ENCODE measurements around the gene CFAP20DC.

The CFAP20DC gene

GRCh38 chr3:58800032-58800431 lies 249.8 kb downstream of the CFAP20DC start:
- no peak for DNase-seq (ENCODE audit: low read depth)

DNA sequence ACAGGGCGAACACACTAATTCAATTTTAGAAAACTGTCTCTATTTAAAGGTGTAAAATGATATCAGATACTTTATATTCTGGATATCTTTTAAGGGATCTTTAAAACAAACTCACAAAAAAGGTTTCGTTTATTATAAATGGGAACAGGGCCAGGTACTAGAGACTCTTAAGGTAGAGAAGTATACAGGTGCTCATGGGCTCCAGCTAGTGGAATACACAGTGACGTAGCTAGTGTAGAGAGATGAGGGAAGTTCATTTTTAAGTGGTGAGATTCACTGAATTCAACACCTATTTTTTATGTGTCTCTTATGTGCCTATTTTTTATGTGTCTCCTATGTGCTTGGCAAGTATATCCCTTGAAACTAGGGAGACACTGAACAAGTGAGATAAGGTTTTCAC lies 250.6 kb downstream of the CFAP20DC start:
- no peak for DNase-seq (ENCODE audit: low read depth)

DNA sequence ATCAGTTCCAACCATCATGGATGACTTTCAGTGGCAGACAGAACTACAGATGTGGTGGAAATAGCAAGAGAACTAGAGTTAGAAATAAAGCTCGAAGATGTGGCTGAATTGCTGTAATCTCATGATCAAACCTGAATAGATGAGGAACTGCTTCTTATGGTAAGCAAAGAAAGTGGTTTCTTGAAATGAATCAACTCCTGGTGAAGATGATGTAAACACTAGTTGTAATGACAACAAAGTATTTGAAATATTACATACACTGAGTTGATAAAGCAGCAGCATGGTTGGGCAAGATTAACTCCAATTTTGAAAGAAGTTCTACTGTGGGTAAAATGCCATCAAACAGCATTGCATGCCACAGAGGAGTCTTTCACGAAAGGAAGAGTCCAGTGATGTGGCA lies 251.5 kb downstream of the CFAP20DC start:
- no peak for DNase-seq (ENCODE audit: low read depth)

- no peak for DNase-seq (ENCODE audit: low read depth)
These were observed 255.1 kb downstream of the CFAP20DC start for GRCh38 chr3:58794750-58795149.

DNA sequence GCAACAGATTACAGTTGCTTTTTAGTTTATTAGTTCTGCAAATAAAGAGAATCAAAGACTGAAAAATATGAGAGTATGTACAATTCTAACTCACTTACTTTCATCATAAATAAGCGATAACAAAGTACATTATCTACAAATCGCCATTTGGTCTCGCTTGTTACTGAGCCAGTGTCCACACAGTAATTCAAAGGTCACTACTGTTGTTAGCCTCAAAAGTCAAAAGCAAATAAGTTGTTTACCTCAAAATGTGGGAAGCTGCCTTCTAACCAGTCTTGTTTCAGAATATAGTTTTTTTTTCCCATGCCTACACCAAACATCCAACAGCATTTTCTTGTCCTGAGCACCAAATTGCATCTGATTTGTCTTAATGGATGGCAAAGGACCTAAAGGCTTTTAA lies 255.9 kb downstream of the CFAP20DC start:
- DNase-seq (ENCODE audit: low read depth), result no peak

DNA sequence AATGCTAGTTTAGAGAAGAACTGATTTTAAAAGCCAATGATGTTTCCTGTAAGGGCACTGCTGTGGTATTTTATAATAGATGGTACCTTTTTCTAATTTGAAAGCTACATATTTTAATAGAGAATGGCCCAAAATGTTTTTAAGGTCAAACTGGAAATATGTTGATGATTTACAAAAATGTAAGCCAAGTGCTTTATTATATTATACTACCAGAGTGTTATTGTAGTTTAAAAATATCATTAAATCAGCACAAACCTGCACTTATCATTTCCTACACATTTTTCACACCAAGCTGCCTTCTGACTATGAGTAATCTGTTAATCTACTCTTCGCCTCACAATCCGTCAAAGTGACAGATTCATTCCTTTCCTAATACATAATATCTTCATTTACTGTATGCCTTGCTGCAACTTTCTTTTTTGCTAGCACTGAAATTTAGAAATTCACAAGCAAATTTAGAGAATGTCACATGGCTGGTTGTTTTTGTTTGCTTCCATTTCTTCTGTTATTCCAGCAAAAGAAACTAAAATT lies 256.8 kb downstream of the CFAP20DC start:
- DNase-seq (ENCODE audit: low read depth), result peak; percentile 16

GRCh38 chr3:58789385-58789784 lies 260.4 kb downstream of the CFAP20DC start:
- DNase-seq (ENCODE audit: low read depth), result no peak

GRCh38 chr3:58784888-58785287 lies 264.9 kb downstream of the CFAP20DC start:
- DNase-seq (ENCODE audit: low read depth), result no peak

DNA sequence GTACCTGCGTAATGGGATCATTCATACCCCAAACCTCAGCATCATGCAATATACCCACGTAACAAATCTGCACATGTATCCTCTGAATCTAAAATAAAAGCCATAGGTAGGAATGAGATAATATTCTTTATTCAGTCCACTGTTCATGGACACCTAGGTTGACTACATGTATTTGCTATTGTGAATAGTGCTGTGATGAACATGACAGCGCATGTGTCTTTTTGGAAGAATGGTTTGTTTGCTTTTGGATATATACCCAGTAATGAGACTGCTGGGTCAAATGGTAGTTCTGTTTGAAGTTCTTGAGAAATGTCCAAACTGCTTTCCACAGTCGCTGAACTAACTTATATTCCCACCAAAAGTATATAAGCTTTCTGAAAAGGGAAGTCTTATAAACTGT lies 265.4 kb downstream of the CFAP20DC start:
- DNase-seq (ENCODE audit: low read depth), result no peak

DNA sequence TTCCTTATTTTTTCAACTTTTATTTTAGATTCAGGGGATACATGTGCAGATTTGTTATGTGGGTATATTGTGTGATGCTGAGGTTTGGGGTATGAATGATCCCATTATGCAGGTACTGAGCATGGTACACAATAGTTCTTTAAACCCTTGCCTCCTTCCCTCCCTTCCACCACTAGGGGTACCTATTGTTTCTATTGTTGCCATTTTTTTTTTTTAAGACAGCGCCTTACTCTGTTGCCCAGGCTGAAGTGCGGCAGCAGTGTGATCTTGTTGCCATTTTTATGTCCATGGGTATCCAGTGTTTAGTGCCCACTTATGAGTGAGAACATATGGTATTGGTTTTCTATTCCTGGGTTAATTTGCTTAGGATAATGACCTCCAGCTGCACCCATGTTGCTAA lies 266.0 kb downstream of the CFAP20DC start:
- no peak for DNase-seq (ENCODE audit: low read depth)

DNA sequence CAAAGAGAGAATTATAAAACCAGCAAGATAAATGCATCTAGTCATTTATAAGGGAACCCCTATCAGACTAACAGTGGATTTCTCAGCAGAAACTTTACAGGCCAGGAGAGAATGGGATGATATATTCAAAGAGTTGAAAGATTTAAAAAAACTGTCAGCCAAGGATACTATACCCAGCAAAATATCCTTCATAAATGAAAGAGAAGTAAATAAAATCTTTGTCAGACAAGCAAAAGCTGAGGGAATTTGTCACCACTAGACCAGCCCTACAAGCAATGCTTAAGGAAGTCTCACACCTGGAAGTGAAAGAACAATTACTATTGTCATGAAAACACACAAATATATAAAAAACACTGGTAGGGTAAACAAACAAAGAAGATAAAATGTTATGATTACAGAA lies 269.9 kb downstream of the CFAP20DC start:
- DNase-seq (ENCODE audit: low read depth), result no peak

DNA sequence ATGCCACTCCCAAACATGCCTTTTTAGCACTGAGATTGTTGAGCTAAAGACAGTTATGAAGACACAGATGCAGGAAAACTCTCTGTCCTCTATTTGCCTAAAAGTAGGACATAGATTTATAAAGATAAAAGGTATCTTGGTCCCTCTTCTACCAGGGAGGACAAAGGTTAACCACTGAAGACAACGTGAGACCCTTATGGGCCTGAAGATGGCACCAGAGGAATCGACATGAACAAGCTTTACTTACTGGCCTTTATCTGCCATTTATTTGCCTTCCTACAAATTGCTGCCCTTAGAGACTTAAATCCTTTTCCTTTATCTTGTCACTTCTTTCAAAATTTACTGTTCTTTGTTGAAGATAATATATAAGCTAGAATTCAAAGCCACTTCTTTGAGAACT lies 273.6 kb downstream of the CFAP20DC start:
- no peak for DNase-seq (ENCODE audit: low read depth)

- DNase-seq (ENCODE audit: low read depth), result no peak
These were observed 277.4 kb downstream of the CFAP20DC start for GRCh38 chr3:58772462-58772861.

DNA sequence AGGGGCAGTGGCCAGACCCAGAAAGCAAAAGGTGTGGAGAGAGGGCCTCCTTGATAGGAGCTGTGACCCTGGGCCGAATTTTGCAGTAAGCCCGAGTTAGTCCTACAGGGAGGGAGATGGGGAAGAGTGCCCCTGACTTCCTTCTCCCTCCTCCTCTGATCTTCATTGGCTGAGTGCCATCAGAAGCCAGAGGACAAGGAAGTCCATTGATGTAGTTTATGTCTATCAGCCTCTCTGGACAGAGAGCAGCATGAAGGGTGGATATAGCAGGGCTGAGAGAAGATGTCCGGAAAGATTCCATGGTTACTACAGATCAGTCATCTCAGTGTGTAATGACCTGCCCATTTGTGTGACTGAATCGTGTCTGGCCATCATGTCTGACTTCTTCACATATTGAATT lies 280.8 kb downstream of the CFAP20DC start:
- DNase-seq (ENCODE audit: low read depth), result no peak

DNA sequence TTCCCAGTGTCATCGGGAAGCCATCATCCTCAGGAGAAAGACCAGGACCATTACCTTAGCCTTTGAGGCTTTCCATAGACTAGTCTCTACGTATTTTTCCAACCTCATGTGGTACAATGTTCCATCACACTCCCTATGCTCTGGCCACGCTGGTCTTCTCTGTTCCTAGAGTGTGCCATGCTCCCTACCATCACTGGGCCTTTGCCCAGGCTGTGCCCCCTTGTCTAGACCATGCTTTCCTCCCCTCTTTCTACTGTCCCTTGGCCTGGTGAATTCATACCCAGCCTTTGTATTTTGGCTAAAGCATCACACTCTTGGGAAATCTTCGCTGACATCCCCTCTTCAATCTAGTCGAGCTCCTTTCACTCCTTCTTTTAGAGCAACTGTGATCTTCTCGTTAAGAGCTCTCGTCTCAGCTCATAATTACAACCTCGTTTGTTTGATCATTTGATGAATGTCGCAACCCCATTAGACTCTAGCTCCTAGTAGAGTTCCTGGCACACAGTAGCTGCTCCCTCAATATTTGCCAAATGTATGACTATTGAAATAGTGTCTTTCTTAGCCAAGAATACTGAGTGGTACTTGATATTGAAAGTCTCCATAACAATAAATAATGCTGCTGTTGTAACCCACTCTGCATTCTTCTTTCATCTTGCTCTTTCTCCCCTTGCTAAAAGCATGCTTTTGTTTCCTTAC lies 283.1 kb downstream of the CFAP20DC start:
- DNase-seq (ENCODE audit: low read depth), result no peak

DNA sequence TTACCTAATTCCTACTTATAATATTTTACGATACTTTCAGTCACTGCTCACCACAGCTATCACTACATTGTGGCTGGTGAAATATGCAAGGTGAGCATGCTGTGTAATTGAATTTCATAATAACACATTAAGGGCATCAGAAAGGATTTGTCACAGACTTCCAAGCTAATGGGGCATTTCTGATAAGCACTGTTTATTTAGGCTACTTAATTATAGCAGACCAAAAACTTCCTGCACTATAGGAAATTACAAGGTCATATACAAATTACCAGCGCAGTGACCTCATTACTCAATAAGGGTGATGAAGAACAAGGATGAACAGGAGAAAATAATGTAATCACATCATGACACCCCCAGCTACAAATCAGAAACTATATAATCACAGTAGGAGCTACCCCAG lies 294.7 kb downstream of the CFAP20DC start:
- no peak for DNase-seq (ENCODE audit: low read depth)

- DNase-seq (ENCODE audit: low read depth), result no peak
These were observed 295.8 kb downstream of the CFAP20DC start for GRCh38 chr3:58754074-58754473.

- DNase-seq (ENCODE audit: low read depth), result no peak
These were observed 297.8 kb downstream of the CFAP20DC start for GRCh38 chr3:58751882-58752567.

- DNase-seq (ENCODE audit: low read depth), result no peak
These were observed 298.6 kb downstream of the CFAP20DC start for GRCh38 chr3:58751235-58751634.

DNA sequence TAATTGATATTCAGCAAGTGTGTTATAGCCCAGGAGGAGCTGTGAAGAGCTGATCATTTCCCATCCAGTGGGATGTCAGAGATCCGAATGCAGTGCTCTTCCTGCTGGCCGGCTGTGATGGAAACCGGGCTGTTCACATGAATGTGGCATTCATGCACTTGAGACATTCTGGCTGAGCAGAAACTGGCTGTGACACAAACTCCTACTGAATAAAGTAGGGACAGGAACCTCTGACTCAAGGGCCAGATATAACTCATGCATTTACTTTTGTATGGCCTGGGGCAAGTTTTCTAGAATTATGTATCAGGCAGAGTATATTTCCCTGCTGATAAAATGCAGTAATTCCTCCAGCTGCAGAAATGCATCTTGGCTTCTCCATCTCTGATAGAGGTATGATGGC lies 299.9 kb downstream of the CFAP20DC start:
- DNase-seq (ENCODE audit: low read depth), result no peak

DNA sequence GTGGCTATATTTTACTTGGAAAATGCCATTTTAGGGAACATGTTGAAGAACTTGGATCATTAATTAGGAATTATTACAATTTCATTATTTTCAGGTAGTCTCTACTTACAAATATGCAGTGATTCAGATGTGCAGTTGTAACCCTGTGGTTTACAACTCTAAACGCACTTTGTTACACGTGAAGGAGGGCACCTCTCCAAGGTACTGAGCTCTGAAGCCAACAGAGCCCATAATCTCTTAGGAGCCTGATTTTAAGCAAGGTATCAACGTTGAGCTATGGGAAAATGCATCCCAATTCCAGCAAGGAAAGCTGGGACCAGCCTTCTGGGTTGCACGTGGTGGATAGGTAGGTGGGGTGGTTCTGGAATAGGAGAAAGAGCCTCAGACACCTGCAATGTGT lies 301.8 kb downstream of the CFAP20DC start:
- no peak for DNase-seq (ENCODE audit: low read depth)

DNA sequence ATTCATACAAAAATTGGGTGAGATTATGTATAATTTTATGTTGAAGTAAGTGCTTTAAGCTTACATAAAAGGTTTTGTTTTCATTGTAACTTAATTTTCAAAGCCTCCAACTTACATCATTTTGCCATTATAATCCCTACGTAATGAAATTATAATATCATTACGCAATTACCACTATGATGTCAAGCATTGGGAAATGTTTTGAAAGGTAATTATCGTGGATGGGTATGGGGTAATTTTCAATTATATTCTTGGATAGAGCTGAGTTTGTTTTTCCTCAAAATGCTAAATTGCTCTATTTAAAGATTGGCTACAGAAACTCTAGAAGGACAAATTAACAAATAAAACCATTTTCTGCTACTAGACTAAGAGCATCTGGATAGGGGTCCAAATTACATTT lies 303.1 kb downstream of the CFAP20DC start:
- no peak for DNase-seq (ENCODE audit: low read depth)

GRCh38 chr3:58743296-58743695 lies 306.5 kb downstream of the CFAP20DC start:
- DNase-seq (ENCODE audit: low read depth), result no peak

GRCh38 chr3:58742239-58742638 lies 307.6 kb downstream of the CFAP20DC start:
- DNase-seq (ENCODE audit: low read depth), result no peak

Data from EH (cell line).